B cell (primary cell): Measurements from ENCODE around the gene SPDYE1.
"Not testable (repeated sequence)": the region's sequence is repeated elsewhere in the genome, so short reads cannot be mapped to it uniquely, and the experiment has no call there.

Experiments
- EZH2 ChIP-seq: IDR thresholded peaks from 2 replicates; pipeline ENCODE4 v1.6.1; 2012; ENCODE audit warnings: borderline replicate concordance, low read depth, mild to moderate bottlenecking, moderate library complexity, low read length; ENCODE audit not compliant: insufficient read depth, poor library complexity, severe bottlenecking
- TF ChIP-seq, protein P1 (sequence below): fragments of 200-600 bp; IDR thresholded peaks from one replicate; pipeline ENCODE4 v1.8.0; 2022; ENCODE audit warnings: antibody characterized with exemption, mild to moderate bottlenecking

GRCh38 chr7:43978102-43978501, 19.6 kb upstream of the SPDYE1 start:
- TF ChIP-seq, protein P1, sequence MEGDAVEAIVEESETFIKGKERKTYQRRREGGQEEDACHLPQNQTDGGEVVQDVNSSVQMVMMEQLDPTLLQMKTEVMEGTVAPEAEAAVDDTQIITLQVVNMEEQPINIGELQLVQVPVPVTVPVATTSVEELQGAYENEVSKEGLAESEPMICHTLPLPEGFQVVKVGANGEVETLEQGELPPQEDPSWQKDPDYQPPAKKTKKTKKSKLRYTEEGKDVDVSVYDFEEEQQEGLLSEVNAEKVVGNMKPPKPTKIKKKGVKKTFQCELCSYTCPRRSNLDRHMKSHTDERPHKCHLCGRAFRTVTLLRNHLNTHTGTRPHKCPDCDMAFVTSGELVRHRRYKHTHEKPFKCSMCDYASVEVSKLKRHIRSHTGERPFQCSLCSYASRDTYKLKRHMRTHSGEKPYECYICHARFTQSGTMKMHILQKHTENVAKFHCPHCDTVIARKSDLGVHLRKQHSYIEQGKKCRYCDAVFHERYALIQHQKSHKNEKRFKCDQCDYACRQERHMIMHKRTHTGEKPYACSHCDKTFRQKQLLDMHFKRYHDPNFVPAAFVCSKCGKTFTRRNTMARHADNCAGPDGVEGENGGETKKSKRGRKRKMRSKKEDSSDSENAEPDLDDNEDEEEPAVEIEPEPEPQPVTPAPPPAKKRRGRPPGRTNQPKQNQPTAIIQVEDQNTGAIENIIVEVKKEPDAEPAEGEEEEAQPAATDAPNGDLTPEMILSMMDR: not testable (repeated sequence)
- TF ChIP-seq EZH2: not testable (repeated sequence)
